Calu3 (cell line): Measurements from ENCODE around the gene TEAD3. TPM values are rescaled to one million over a fixed set of nuclear protein-coding genes. Genes with fewer than 3 reads are reported as not detected.

Experiments used
- BruUV-seq: library from RNA; stranded (reverse); fragments of 400-500 nt; replicated peaks from 2 replicates; lab custom pipeline; 2021; lab: Mats Ljungman, UMichigan
- CTCF ChIA-PET: fragments of 300-600 bp; sonication (Branson Sonifier 250); formaldehyde crosslinking; loops from one replicate; lab custom pipeline; 2022; ENCODE audit warnings: antibody characterized with exemption; lab: Charles Lee
- DNase-seq: peaks from one replicate; pipeline ENCODE4 v3.0.0; 2022
- H3K27ac Mint-ChIP-seq: one replicate; pipeline ENCODE4 v1.8.0; 2022; ENCODE audit warnings: mixed read lengths; ENCODE audit not compliant: unreplicated experiment
- H3K27me3 Mint-ChIP-seq: one replicate; pipeline ENCODE4 v1.8.0; 2022; ENCODE audit warnings: mixed read lengths; ENCODE audit not compliant: unreplicated experiment
- H3K36me3 Mint-ChIP-seq: one replicate; pipeline ENCODE4 v1.8.0; 2022; ENCODE audit warnings: mild to moderate bottlenecking, moderate library complexity, mixed read lengths; ENCODE audit not compliant: insufficient read depth, unreplicated experiment
- H3K4me1 Mint-ChIP-seq: one replicate; pipeline ENCODE4 v1.8.0; 2022; ENCODE audit warnings: mild to moderate bottlenecking, low read depth, mixed read lengths; ENCODE audit not compliant: unreplicated experiment
- H3K4me3 Mint-ChIP-seq: one replicate; pipeline ENCODE4 v1.8.0; 2022; ENCODE audit warnings: mild to moderate bottlenecking, low read depth, moderate library complexity, mixed read lengths; ENCODE audit not compliant: unreplicated experiment
- H3K9me3 Mint-ChIP-seq: one replicate; pipeline ENCODE4 v1.8.0; 2022; ENCODE audit warnings: low read depth, mixed read lengths; ENCODE audit not compliant: unreplicated experiment
- intact Hi-C: fragments of 100-400 bp; cut with micrococcal nuclease; formaldehyde crosslinking; loops from one replicate; pipeline ENCODE4 v1.10.0; 2022; ENCODE audit not compliant: unreplicated experiment
- total RNA-seq: library from RNA; stranded (reverse); gene quantifications from 2 replicates; pipeline ENCODE4 v1.2.3, GENCODE V29; 2022
- TF ChIP-seq, protein P1 (sequence below): fragments of 200-600 bp; IDR thresholded peaks from one replicate; pipeline ENCODE4 v1.8.0; 2022; ENCODE audit warnings: antibody characterized with exemption; ENCODE audit not compliant: unreplicated experiment

Gene TEAD3
- total RNA-seq, 1 experiment from 2014 or later: 27.3 TPM

DNA sequence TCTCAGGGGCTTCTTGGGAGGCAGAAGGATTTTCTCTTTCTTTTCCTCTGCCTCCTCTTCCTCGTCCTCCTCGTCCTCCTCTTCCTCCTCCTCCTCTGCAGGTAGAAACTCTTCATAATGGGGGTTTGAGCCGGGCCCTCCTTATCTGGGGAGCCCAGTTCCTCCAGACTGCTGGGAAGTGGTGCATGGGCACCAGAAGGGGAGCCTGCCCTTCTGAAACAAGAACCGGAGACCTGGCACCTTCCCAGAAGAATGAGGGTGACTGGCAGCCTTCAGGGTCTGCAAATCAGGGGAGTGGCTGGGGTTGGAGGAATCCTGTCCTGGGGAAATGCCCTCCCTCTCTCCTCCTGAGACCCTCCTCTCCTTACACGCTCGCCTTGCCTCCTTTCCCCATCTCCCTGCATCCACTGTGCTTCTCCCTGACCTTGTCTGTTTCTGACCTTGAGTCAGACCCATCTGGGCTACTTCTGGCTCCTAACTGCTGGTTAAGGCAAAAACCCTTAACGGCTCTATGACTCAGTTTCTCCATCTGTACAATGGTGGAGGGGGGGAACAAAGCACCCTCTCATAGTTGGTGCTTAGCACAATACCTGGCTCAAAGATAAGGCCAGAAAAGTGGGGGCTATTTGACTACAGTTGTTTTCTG lies 14.2 kb upstream of the TEAD3 start:
- no TSS peak for BruUV-seq
- no peak for DNase-seq
- H3K4me1 Mint-ChIP-seq: no peaks in the 10 kb centered on the region
- intact Hi-C loops: no loop called here
- H3K4me3 Mint-ChIP-seq: no peak overlapping the region
- peaks cover 56% of the 10 kb centered on the region for H3K27me3 Mint-ChIP-seq
- H3K27ac Mint-ChIP-seq: no peak overlapping the region
- no peaks in the 10 kb centered on the region for H3K9me3 Mint-ChIP-seq
- TF ChIP-seq, protein P1, sequence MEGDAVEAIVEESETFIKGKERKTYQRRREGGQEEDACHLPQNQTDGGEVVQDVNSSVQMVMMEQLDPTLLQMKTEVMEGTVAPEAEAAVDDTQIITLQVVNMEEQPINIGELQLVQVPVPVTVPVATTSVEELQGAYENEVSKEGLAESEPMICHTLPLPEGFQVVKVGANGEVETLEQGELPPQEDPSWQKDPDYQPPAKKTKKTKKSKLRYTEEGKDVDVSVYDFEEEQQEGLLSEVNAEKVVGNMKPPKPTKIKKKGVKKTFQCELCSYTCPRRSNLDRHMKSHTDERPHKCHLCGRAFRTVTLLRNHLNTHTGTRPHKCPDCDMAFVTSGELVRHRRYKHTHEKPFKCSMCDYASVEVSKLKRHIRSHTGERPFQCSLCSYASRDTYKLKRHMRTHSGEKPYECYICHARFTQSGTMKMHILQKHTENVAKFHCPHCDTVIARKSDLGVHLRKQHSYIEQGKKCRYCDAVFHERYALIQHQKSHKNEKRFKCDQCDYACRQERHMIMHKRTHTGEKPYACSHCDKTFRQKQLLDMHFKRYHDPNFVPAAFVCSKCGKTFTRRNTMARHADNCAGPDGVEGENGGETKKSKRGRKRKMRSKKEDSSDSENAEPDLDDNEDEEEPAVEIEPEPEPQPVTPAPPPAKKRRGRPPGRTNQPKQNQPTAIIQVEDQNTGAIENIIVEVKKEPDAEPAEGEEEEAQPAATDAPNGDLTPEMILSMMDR: no peak
- CTCF ChIA-PET: interaction anchor here (0.6 kb wide), 1 partner anchor 12 kb away, joined by 4 read pairs; no protein-coding TSS in a partner anchor
- no peaks in the 10 kb centered on the region for H3K36me3 Mint-ChIP-seq

DNA sequence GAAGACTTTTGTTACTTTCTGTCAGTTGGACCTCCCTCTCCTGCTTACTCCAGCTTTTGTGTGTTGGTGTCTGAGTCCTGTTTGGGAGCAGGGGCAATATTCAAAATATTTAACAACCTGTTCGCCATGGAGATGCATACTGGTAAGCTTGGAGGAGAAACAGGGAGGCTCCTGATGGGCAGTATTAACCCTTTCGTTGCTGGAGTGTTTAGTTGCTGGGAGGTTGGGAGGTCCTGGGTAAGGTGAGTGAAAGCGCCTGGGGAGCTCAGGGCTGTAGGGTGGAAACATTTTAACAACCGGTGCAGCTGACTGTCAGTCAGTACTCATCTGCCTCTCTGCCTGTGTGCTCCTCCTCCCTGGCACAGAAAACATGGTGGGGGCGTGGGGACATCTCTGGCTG lies 11.7 kb upstream of the TEAD3 start:
- Mint-ChIP-seq H3K4me3 (no peak overlapping the region), H3K27ac (no peak overlapping the region), H3K4me1 (no peaks in the 10 kb centered on the region), H3K27me3 (peaks cover 61% of the 10 kb centered on the region), H3K36me3 (no peaks in the 10 kb centered on the region), H3K9me3 (no peaks in the 10 kb centered on the region)
- no peak for DNase-seq
- intact Hi-C loops: no loop called here
- BruUV-seq: no TSS peak
- CTCF ChIA-PET: interaction anchor here (0.5 to 1.2 kb wide), 3 partner anchors 8 to 342 kb away, joined by 3 to 6 read pairs (median 3); no protein-coding TSS in a partner anchor
- TF ChIP-seq, protein P1: no peak

DNA sequence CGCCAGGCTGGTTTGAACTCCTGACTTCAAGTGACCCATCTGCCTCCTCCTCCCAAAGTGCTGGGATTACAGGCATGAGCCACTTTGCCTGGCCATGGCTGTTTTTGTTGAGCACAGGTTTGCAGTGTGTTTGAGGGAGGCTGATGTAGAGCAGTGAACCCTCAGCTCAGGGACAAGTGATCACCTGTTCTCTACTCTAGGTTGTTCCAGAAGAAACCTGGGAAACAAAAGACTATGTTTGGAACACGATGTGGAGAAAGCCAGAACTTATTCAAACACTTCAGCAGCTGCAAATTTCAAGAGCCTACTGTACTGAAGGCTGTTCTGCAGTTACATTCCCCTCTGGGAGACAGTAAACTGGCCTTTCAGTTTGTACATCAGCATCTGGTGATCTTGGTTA lies 11.1 kb upstream of the TEAD3 start:
- peaks cover 61% of the 10 kb centered on the region for H3K27me3 Mint-ChIP-seq
- intact Hi-C loops: no loop called here
- no peaks in the 10 kb centered on the region for H3K36me3 Mint-ChIP-seq
- no peaks in the 10 kb centered on the region for H3K9me3 Mint-ChIP-seq
- CTCF ChIA-PET: interaction anchor here (0.5 to 1.2 kb wide), 3 partner anchors 9 to 343 kb away, joined by 3 to 6 read pairs (median 3); no protein-coding TSS in a partner anchor
- no peak for DNase-seq
- no TSS peak for BruUV-seq
- TF ChIP-seq, protein P1: no peak
- no peaks in the 10 kb centered on the region for H3K4me1 Mint-ChIP-seq
- no peak overlapping the region for H3K4me3 Mint-ChIP-seq
- H3K27ac Mint-ChIP-seq: no peak overlapping the region

DNA sequence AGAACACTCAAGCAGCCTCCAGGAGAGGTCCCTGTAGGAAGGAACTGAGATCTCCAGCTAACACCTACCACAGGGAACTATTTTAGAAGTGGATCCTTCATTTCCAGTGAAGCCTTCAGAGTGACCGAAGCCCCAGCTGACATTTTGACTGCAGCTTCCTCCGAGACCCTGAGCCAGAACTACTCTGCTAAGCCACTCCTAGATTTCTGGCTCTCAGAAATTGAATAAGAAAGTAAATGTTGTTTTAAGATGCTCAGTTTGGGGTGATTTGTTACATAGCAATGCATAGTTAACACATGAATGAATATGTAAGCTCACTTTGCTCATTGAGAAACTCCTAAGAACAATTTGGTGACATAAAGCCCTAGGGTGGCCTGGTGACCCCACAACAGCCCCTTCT lies 10.3 kb upstream of the TEAD3 start:
- H3K27me3 Mint-ChIP-seq: peaks cover 54% of the 10 kb centered on the region
- no peak overlapping the region for H3K4me3 Mint-ChIP-seq
- DNase-seq: no peak
- H3K4me1 Mint-ChIP-seq: no peaks in the 10 kb centered on the region
- CTCF ChIA-PET: interaction anchor here (0.6 to 0.8 kb wide), 2 partner anchors 9 to 167 kb away, joined by 4 to 5 read pairs; no protein-coding TSS in a partner anchor
- H3K9me3 Mint-ChIP-seq: no peaks in the 10 kb centered on the region
- TF ChIP-seq, protein P1: no peak
- BruUV-seq: no TSS peak
- H3K27ac Mint-ChIP-seq: no peak overlapping the region
- peaks cover 3% of the 10 kb centered on the region for H3K36me3 Mint-ChIP-seq
- intact Hi-C loops: no loop called here
